B cell (primary cell): ENCODE data around the gene PLA2G6. TPM values are rescaled to one million over a fixed set of nuclear protein-coding genes. Genes with fewer than 3 reads are reported as not detected.

Experiments used
- ATAC-seq: fragments of 200-7000 bp; cut with Tn5 transposase; one replicate; pipeline ENCODE4 v1.10.0; 2021; ENCODE audit warnings: low read depth, mild to moderate bottlenecking, moderate number of reproducible peaks, moderate library complexity
- CTCF ChIA-PET: fragments of 350-600 bp; sonication (Branson Sonifier 250); formaldehyde crosslinking; loops from one replicate; lab custom pipeline; 2021; ENCODE audit warnings: antibody characterized with exemption, inconsistent platforms; lab: Charles Lee
- POLR2A ChIA-PET: fragments of 350-600 bp; sonication (Branson Sonifier 250); formaldehyde crosslinking; loops from one replicate; lab custom pipeline; 2021; ENCODE audit warnings: antibody characterized with exemption; lab: Charles Lee
- DNase-seq: peaks from one replicate; pipeline ENCODE4 v3.0.0; 2013
- H2AFZ ChIP-seq: 2 replicates; pipeline ENCODE4 v1.6.1; 2012; ENCODE audit warnings: mild to moderate bottlenecking, low read depth, low read length; ENCODE audit not compliant: insufficient read depth, poor library complexity, severe bottlenecking
- H3K27ac ChIP-seq, 2 donors: 1 replicate in 1 of 2; 2 replicates in 1 of 2; pipeline ENCODE4 v1.5.1; 2012 to 2013; ENCODE audit warnings: low read length in 2 of 2, mild to moderate bottlenecking in 2 of 2, moderate library complexity in 1 of 2
- H3K27me3 ChIP-seq, 4 experiments: fragments of 200-600 bp in 1 of 4; sonication (generic) in 1 of 4; replicated peaks in 1 of 4; 1 replicate in 2 of 4; 2 replicates in 2 of 4; pipeline versions ENCODE4 v1.6.1 to v1.7.0; 2013 to 2016; ENCODE audit warnings: low read length in 3 of 4, mild to moderate bottlenecking in 2 of 4, mixed read lengths in 1 of 4, moderate library complexity in 1 of 4; ENCODE audit not compliant: insufficient read depth in 4 of 4, control insufficient read depth in 3 of 4; ENCODE audit errors: control extremely low read depth in 1 of 4
- H3K36me3 ChIP-seq, 2 experiments: replicated peaks in 1 of 2; 1 replicate in 1 of 2; 2 replicates in 1 of 2; pipeline versions ENCODE4 v1.6.1 to v1.7.1; 2013; ENCODE audit warnings: low read length in 1 of 2; ENCODE audit not compliant: insufficient read depth in 2 of 2, control insufficient read depth in 1 of 2; ENCODE audit errors: control extremely low read depth in 1 of 2, extremely low read depth in 1 of 2
- H3K4me1 ChIP-seq, 2 donors: fragments of 200-600 bp in 1 of 2; sonication (generic) in 1 of 2; 1 replicate in 1 of 2; 2 replicates in 1 of 2; pipeline versions ENCODE4 v1.5.1 to v1.6.1; 2013 to 2017; ENCODE audit warnings: low read length in 2 of 2; ENCODE audit not compliant: control insufficient read depth in 2 of 2, insufficient read depth in 2 of 2
- H3K4me2 ChIP-seq: replicated peaks from 2 replicates; pipeline ENCODE3; 2012; ENCODE audit warnings: mild to moderate bottlenecking, low read depth, low read length; ENCODE audit not compliant: poor library complexity, severe bottlenecking
- H3K4me3 ChIP-seq, 5 experiments: fragments of 200-600 bp in 1 of 5; sonication (generic) in 1 of 5; 1 replicate in 3 of 5; 2 replicates in 2 of 5; pipeline versions ENCODE4 v1.5.1 to v1.7.0; 2011 to 2016; ENCODE audit warnings: low read length in 4 of 5, mild to moderate bottlenecking in 4 of 5, low read depth in 2 of 5, control low read depth in 1 of 5, moderate library complexity in 1 of 5; ENCODE audit not compliant: insufficient read depth in 1 of 5; ENCODE audit errors: control extremely low read depth in 1 of 5, extremely low read depth in 1 of 5
- H3K79me2 ChIP-seq: fragments of 200-600 bp; sonication (generic); one replicate; pipeline ENCODE4 v1.6.0; 2016; ENCODE audit warnings: low read length; ENCODE audit not compliant: control insufficient read depth, insufficient read depth
- H3K9ac ChIP-seq: fragments of 200-600 bp; sonication (generic); 2 replicates; pipeline ENCODE4 v1.6.1; 2017; ENCODE audit warnings: mild to moderate bottlenecking, low read length, moderate library complexity
- H3K9me3 ChIP-seq, 3 donors: one replicate each; pipeline versions ENCODE4 v1.6.1 to v1.7.1; 2013; ENCODE audit warnings: low read length in 2 of 3; ENCODE audit not compliant: control insufficient read depth in 2 of 3, insufficient read depth in 1 of 3; ENCODE audit errors: control extremely low read depth in 1 of 3
- H4K20me1 ChIP-seq: 2 replicates; pipeline ENCODE4 v1.6.0; 2012; ENCODE audit warnings: mild to moderate bottlenecking, low read length; ENCODE audit not compliant: insufficient read depth, control insufficient read depth, poor library complexity, severe bottlenecking
- H3K27ac Mint-ChIP-seq: one replicate; pipeline ENCODE4 v1.8.0; 2021; ENCODE audit warnings: mixed read lengths
- H3K27me3 Mint-ChIP-seq: one replicate; pipeline ENCODE4 v1.8.0; 2021; ENCODE audit warnings: mixed read lengths
- H3K4me1 Mint-ChIP-seq: one replicate; pipeline ENCODE4 v1.8.0; 2021; ENCODE audit warnings: mixed read lengths
- H3K4me3 Mint-ChIP-seq: one replicate; pipeline ENCODE4 v1.8.0; 2021; ENCODE audit warnings: mixed read lengths
- H3K9me3 Mint-ChIP-seq: one replicate; pipeline ENCODE4 v1.8.0; 2022; ENCODE audit warnings: mixed read lengths; ENCODE audit not compliant: insufficient read depth
- CTCF ChIP-seq: fragments of 200-600 bp; IDR thresholded peaks from one replicate; pipeline ENCODE4 v1.8.0; 2022; ENCODE audit warnings: antibody characterized with exemption, mild to moderate bottlenecking
- EZH2 ChIP-seq: IDR thresholded peaks from 2 replicates; pipeline ENCODE4 v1.6.1; 2012; ENCODE audit warnings: borderline replicate concordance, low read depth, mild to moderate bottlenecking, moderate library complexity, low read length; ENCODE audit not compliant: insufficient read depth, poor library complexity, severe bottlenecking
- WGBS: methylation state at CpG from one replicate; pipeline ENCODE4 v1.1.5; 2013; ENCODE audit warnings: missing lambda C conversion rate; ENCODE audit not compliant: insufficient coverage; 5-methylcytosine and 5-hydroxymethylcytosine counted together
- intact Hi-C: fragments of 100-400 bp; cut with micrococcal nuclease; formaldehyde crosslinking; loops from one replicate; pipeline ENCODE4 v1.10.0; 2022
- polyA plus RNA-seq: library from polyadenylated mRNA; depleted of rRNA; stranded (reverse); fragments of >200 nt; gene quantifications from 2 replicates; pipeline ENCODE4 v1.2.3, GENCODE V29; 2012
- total RNA-seq, 2 donors: library from RNA; stranded (reverse); fragments of 120-200 nt in 1 of 2; gene quantifications; 1 replicate in 1 of 2; 2 replicates in 1 of 2; pipeline versions ENCODE4 v1.2.3 to v1.2.4, GENCODE V29; 2013 to 2022

PLA2G6 gene
- total and polyA plus RNA-seq, 2 donors (not counting 1 experiment from before 2014, with no cell fraction given), result 125 to 148 TPM

DNA sequence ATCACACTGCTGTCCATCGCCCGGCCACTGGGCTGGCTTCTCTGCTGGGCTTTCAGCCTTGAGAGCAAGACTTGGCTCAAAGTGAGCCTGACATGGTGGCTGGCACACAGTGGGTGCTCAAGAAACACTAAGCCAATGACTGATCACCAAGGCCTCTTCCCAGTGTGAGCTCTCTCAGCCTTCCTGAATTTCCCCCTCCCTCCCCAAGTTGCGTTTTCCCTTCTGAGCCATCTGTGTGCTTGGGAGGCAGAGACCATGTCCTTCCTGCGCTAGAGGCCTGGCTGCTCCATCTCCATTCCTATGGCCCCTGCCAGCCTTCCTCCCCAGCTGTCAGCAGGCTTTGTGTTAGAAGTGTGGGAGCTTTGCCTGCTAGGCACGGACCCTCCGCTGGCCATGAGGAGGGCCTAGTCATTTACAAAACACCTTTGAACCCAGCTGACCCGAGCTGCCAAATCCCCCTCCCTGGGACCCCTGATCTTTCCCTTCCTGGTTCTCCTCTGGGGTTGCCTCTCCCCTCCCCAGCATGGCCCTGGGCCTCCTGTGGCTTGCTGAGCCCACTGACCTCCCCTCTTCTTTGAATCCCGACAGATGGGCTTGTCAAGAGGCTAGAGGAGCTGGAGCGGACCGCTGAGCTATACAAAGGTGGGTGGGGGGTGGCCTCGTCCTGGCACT lies 111.2 kb downstream of the PLA2G6 start:
- H3K9me3 ChIP-seq, result no peaks in the 10 kb centered on the region
- no peak for TF ChIP-seq EZH2
- no peak for TF ChIP-seq CTCF
- DNase-seq (no peak), ATAC-seq (no peak)
- no peak overlapping the region for H3K27ac ChIP-seq
- intact Hi-C loops, result no loop called here
- H3K4me3 ChIP-seq, result no peak overlapping the region
- H3K27me3 Mint-ChIP-seq, result no peaks in the 10 kb centered on the region
- no peaks in the 10 kb centered on the region for H3K4me1 Mint-ChIP-seq
- H4K20me1 ChIP-seq, result no peaks in the 10 kb centered on the region
- ChIA-PET POLR2A (no interaction called here), CTCF (interaction anchor here (2.0 kb wide), 1 partner anchor 18 kb away, joined by 7 read pairs; no protein-coding TSS in a partner anchor)
- no peak overlapping the region for H2AFZ ChIP-seq
- H3K27me3 ChIP-seq, result no peaks in the 10 kb centered on the region
- peaks cover 0 to 75% of the 10 kb centered on the region in 2 experiments for H3K36me3 ChIP-seq
- H3K9me3 Mint-ChIP-seq, result no peaks in the 10 kb centered on the region
- 94% methylated on average over 6 of the region's 11 CpGs for WGBS
- no peak overlapping the region for H3K9ac ChIP-seq
- H3K4me2 ChIP-seq, result no peak overlapping the region
- H3K27ac Mint-ChIP-seq, result no peak overlapping the region
- no peaks in the 10 kb centered on the region for H3K79me2 ChIP-seq
- no peaks in the 10 kb centered on the region for H3K4me1 ChIP-seq
- H3K4me3 Mint-ChIP-seq, result no peak overlapping the region
